22Rv1 (cell line): ENCODE data around the gene ANO9.
A peak's percentile ranks its signal among the peaks of the same experiment; 100 is the strongest.
"Not testable (repeated sequence)": the region's sequence is repeated elsewhere in the genome, so short reads cannot be mapped to it uniquely, and the experiment has no call there.

ENCODE experiments used
- H3K27ac ChIP-seq: fragments of 450-650 bp; 2 replicates; pipeline ENCODE4 v1.5.1; 2017
- CTCF ChIP-seq: fragments of 450-650 bp; IDR thresholded peaks from 2 replicates; pipeline ENCODE4 v1.5.1; 2017; ENCODE audit warnings: mild to moderate bottlenecking
- ZFX ChIP-seq: fragments of 450-650 bp; IDR thresholded peaks from 2 replicates; pipeline ENCODE4 v1.6.1; 2017; ENCODE audit warnings: antibody characterized with exemption, borderline replicate concordance

ANO9 gene

DNA sequence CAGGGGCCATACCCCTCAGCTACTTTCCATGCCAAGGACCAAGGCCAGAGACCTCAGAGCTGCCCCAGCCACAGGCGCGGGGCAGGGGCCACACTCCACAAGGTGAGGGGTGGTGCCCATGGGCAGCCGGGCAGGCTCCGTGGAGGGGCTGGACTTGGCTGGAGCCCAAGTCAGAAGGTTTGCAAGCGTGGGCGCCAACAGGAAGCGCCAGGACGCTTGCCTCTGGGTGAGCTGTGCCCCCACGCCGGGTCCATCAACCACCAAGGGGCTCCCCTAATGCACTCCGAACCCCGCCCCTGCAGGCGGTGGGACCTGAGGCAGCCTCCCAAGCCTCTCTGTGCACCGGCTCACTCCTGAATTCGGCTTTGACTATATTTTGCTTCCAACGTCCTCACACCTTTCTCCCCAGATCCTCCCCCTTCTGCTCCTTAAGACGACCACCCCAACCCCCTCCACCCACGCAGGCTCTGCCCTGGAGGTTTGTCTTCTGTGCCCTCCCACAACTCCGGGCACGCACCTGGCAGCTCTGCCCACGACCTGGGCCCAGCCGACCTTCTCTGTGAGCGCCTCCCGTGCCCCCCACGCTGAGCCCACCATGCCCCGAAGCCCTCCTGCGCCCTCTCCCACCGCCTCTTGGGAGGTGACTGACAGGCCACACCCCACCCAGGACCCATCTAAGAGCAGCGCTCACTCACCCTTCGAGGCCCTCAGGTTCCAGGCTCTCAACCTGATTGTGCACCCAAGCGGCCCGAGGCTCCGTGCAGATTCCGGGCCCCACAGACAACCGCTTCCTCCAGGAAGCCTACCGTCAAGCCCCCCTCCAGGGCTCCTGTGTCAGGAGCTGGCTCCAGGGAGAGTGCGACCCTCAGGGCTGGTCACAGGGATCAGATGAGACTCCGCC is 50.4 kb downstream of the ANO9 start:
- TF ChIP-seq CTCF (no peak), ZFX (no peak)
- H3K27ac ChIP-seq: no peak overlapping the region

DNA sequence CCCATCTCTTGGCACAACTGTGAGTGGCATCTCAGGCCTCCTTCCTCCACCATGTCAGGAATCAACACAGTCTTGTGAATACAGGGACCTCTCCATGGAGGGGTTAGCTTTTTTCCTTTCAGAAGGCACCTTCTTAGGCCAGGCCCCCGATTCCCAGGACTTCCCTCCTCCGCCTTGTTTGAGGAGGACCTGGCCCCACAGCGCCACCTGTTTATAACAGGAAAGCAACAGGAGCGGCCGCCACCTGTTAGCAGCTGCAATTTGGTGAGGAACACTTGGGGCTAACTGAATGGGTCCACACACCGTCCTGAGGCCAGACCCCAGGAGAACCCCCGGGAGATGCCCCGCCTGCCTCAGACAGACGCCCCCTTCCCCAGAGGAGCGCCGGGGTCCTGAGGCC is 51.6 kb downstream of the ANO9 start:
- no peak overlapping the region for H3K27ac ChIP-seq
- peak; percentile 67 for TF ChIP-seq CTCF
- TF ChIP-seq ZFX: no peak

GRCh38 chr11:389369-389768 is 52.4 kb downstream of the ANO9 start:
- H3K27ac ChIP-seq: not testable (repeated sequence)

- no peak overlapping the region for H3K27ac ChIP-seq
- TF ChIP-seq ZFX: no peak
- TF ChIP-seq CTCF: no peak
Observed at GRCh38 chr11:387193-387793, 54.5 kb downstream of the ANO9 start.

GRCh38 chr11:386483-386882 is 55.3 kb downstream of the ANO9 start:
- H3K27ac ChIP-seq: no peak overlapping the region
- no peak for TF ChIP-seq CTCF
- TF ChIP-seq ZFX: no peak

DNA sequence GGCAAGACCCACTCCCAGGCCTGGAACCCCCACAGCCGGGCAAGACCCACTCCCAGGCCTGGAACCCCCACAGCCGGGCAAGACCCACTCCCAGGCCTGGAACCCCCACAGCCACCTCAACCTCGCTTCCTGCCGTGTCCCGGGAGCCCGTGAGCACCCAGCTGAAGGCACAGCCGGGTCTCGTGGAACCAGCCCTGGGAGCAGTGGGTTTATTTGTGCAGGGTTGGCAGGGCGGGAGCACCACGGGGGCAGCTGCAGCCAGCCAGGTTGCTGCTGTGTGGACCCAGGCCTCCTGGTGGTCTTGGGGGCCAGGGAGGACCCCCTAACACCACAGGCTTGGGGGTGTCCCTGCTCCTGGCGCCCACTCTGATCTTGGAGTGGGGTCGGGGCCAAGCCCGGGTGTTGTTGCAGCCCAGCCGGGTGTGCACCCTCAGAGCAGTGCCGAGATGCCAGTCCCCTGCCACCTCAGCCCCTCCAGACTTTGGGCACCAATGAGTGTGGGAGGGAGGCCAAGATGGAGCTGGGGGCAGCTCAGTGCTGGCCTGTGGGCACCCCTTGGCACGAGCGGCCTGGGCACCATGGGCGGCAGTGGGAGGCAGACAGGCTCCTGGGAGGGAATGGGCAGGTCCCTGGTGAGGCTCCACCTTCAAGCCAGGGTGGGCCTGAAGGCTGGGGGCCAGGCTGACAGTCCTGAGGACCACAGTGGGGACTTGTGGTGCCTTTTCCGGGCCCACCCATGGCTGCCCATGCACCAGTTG is 56.0 kb downstream of the ANO9 start:
- no peak overlapping the region for H3K27ac ChIP-seq
- TF ChIP-seq CTCF: no peak
- no peak for TF ChIP-seq ZFX

GRCh38 chr11:384511-384910 is 57.3 kb downstream of the ANO9 start:
- TF ChIP-seq CTCF (no peak), ZFX (no peak)

More at GRCh38 chr11:384511-384910, 57.3 kb downstream of the ANO9 start:
- H3K27ac ChIP-seq: no peak overlapping the region
